ENCODE measurements around the gene SPINK1. TPM values are rescaled to one million over a fixed set of nuclear protein-coding genes. Genes with fewer than 3 reads are reported as not detected.

SPINK1 gene
- polyA plus RNA-seq, 1 donor from 2014 or later, result not detected

DNA sequence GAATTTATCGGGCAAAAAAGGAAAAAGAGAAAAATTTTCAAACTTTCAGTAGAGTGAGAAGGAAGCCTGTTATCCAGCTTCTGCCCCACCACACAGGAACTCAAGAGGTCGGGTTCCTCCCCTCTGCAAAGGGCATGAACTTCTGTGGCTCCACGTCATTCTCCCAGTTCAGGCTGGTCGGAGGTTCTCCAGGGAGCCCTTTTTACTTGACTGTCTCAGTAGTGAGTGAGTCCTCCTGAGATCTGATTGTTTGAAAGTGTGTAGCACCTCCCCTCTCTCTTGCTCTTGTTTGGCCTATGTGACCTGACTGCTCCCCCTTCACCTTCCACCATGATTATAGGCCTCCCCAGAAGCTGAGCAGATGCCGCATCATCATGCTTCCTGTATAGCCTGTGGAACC, 9.7 kb downstream of the SPINK1 start:
- no peak overlapping the region for H3K9ac ChIP-seq (ENCODE audit: low read length)
- H3K36me3 ChIP-seq (ENCODE audit: insufficient read depth, low read length), result no peaks in the 10 kb centered on the region
- H3F3A ChIP-seq (ENCODE audit: insufficient read depth, low read length, poor library complexity, severe bottlenecking), result no peaks in the 10 kb centered on the region
- no peaks in the 10 kb centered on the region for H3K9me2 ChIP-seq (ENCODE audit: insufficient read depth, low read length)
- no peak for TF ChIP-seq MXI1 (conservative IDR thresholded peaks at IDR 0.05; ENCODE audit: poor library complexity, severe bottlenecking)
- TF ChIP-seq EZH2 (IDR thresholded peaks at IDR 0.05; ENCODE audit: borderline replicate concordance, insufficient read depth, low read length, poor library complexity, severe bottlenecking), result no peak
- no peak for TF ChIP-seq EP300 (conservative IDR thresholded peaks at IDR 0.05; ENCODE audit: poor library complexity, severe bottlenecking)
- TF ChIP-seq, protein P1, sequence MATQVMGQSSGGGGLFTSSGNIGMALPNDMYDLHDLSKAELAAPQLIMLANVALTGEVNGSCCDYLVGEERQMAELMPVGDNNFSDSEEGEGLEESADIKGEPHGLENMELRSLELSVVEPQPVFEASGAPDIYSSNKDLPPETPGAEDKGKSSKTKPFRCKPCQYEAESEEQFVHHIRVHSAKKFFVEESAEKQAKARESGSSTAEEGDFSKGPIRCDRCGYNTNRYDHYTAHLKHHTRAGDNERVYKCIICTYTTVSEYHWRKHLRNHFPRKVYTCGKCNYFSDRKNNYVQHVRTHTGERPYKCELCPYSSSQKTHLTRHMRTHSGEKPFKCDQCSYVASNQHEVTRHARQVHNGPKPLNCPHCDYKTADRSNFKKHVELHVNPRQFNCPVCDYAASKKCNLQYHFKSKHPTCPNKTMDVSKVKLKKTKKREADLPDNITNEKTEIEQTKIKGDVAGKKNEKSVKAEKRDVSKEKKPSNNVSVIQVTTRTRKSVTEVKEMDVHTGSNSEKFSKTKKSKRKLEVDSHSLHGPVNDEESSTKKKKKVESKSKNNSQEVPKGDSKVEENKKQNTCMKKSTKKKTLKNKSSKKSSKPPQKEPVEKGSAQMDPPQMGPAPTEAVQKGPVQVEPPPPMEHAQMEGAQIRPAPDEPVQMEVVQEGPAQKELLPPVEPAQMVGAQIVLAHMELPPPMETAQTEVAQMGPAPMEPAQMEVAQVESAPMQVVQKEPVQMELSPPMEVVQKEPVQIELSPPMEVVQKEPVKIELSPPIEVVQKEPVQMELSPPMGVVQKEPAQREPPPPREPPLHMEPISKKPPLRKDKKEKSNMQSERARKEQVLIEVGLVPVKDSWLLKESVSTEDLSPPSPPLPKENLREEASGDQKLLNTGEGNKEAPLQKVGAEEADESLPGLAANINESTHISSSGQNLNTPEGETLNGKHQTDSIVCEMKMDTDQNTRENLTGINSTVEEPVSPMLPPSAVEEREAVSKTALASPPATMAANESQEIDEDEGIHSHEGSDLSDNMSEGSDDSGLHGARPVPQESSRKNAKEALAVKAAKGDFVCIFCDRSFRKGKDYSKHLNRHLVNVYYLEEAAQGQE (IDR thresholded peaks at IDR 0.05; ENCODE audit: borderline replicate concordance), result no peak
- TF ChIP-seq POLR2AphosphoS5 (IDR thresholded peaks at IDR 0.05), result no peak
- TF ChIP-seq TAF1 (IDR thresholded peaks at IDR 0.05; ENCODE audit: low read depth), result no peak
- TF ChIP-seq SMC3 (conservative IDR thresholded peaks at IDR 0.05; ENCODE audit: poor library complexity), result no peak
- TF ChIP-seq, protein P2, sequence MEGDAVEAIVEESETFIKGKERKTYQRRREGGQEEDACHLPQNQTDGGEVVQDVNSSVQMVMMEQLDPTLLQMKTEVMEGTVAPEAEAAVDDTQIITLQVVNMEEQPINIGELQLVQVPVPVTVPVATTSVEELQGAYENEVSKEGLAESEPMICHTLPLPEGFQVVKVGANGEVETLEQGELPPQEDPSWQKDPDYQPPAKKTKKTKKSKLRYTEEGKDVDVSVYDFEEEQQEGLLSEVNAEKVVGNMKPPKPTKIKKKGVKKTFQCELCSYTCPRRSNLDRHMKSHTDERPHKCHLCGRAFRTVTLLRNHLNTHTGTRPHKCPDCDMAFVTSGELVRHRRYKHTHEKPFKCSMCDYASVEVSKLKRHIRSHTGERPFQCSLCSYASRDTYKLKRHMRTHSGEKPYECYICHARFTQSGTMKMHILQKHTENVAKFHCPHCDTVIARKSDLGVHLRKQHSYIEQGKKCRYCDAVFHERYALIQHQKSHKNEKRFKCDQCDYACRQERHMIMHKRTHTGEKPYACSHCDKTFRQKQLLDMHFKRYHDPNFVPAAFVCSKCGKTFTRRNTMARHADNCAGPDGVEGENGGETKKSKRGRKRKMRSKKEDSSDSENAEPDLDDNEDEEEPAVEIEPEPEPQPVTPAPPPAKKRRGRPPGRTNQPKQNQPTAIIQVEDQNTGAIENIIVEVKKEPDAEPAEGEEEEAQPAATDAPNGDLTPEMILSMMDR (IDR thresholded peaks at IDR 0.05; ENCODE audit: poor library complexity, severe bottlenecking), result no peak
- no peak for TF ChIP-seq RAD21 (conservative IDR thresholded peaks at IDR 0.05)
- H2AFZ ChIP-seq (ENCODE audit: low read depth, low read length), result no peak overlapping the region
- no peaks in the 10 kb centered on the region for H3K79me2 ChIP-seq (replicated peaks; ENCODE audit: insufficient read depth, low read length)
- H4K20me1 ChIP-seq (ENCODE audit: insufficient read depth), result no peaks in the 10 kb centered on the region
- no peaks in the 10 kb centered on the region for H3K9me3 ChIP-seq (ENCODE audit: low read length)
- no peak overlapping the region for H3K4me2 ChIP-seq (ENCODE audit: low read length)
- no peak overlapping the region for H3K4me3 ChIP-seq (ENCODE audit: low read length)
- H3K27ac ChIP-seq (ENCODE audit: low read length), result no peak overlapping the region
- H3K27me3 ChIP-seq (ENCODE audit: insufficient read depth, low read depth, low read length), result no peaks in the 10 kb centered on the region

DNA sequence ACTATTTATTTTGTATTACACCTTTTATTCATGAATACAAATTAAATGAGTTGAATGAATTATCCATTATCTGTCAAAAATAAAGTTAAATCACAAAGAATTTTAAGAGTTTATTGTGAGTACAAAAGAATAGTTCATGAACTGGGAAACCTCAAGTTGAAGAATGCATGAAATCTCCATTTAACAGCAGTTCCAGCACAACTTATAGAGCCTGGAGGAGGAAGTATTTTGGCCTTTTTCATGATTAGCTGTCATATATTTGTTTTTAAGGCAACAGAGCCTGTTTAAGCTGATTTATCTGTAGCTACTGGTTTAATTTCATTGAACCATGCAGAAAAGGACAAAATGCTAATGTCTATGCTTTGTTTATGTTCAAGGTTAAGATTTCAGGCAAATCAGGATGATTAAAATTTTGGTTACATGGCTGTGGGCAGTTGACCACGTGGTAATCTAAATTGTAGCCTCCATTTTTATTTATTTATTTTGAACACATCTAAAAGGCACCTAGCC, 12.2 kb downstream of the SPINK1 start:
- no peak overlapping the region for H3K27ac ChIP-seq (ENCODE audit: low read length)
- no peaks in the 10 kb centered on the region for H3K9me3 ChIP-seq (ENCODE audit: low read length)
- no peak overlapping the region for H2AFZ ChIP-seq (ENCODE audit: low read depth, low read length)
- no peak overlapping the region for H3K4me2 ChIP-seq (ENCODE audit: low read length)
- H3K79me2 ChIP-seq (replicated peaks; ENCODE audit: insufficient read depth, low read length), result no peaks in the 10 kb centered on the region
- H3K27me3 ChIP-seq (ENCODE audit: insufficient read depth, low read depth, low read length), result no peaks in the 10 kb centered on the region
- no peaks in the 10 kb centered on the region for H3K36me3 ChIP-seq (ENCODE audit: insufficient read depth, low read length)
- no peaks in the 10 kb centered on the region for H4K20me1 ChIP-seq (ENCODE audit: insufficient read depth)
- H3K9me2 ChIP-seq (ENCODE audit: insufficient read depth, low read length), result no peaks in the 10 kb centered on the region
- no peaks in the 10 kb centered on the region for H3F3A ChIP-seq (ENCODE audit: insufficient read depth, low read length, poor library complexity, severe bottlenecking)
- H3K4me3 ChIP-seq (ENCODE audit: low read length), result no peak overlapping the region
- TF ChIP-seq RAD21 (conservative IDR thresholded peaks at IDR 0.05) (no peak), TAF1 (IDR thresholded peaks at IDR 0.05; ENCODE audit: low read depth) (no peak), EP300 (conservative IDR thresholded peaks at IDR 0.05; ENCODE audit: poor library complexity, severe bottlenecking) (no peak)
- TF ChIP-seq, protein P1 (IDR thresholded peaks at IDR 0.05; ENCODE audit: borderline replicate concordance), result no peak
- TF ChIP-seq, protein P2 (IDR thresholded peaks at IDR 0.05; ENCODE audit: poor library complexity, severe bottlenecking), result no peak
- H3K9ac ChIP-seq (ENCODE audit: low read length), result no peak overlapping the region
